Panc1 (cell line): ENCODE results near the gene TMPRSS6. TPM values are rescaled to one million over a fixed set of nuclear protein-coding genes. Genes with fewer than 3 reads are reported as not detected.

ENCODE experiments used
- ATAC-seq: fragments of 200-7000 bp; cut with Tn5 transposase; 2 replicates; pipeline ENCODE4 v1.9.1; 2020; ENCODE audit warnings: mild to moderate bottlenecking, moderate library complexity
- BruUV-seq: library from RNA; stranded (reverse); fragments of 400-500 nt; replicated peaks from 2 replicates; lab custom pipeline; 2021; lab: Mats Ljungman, UMichigan
- CTCF ChIA-PET: fragments of 300-600 bp; sonication (Branson Sonifier 250); formaldehyde crosslinking; loops from one replicate; lab custom pipeline; 2022; ENCODE audit warnings: antibody characterized with exemption; lab: Charles Lee
- POLR2A ChIA-PET: fragments of 300-600 bp; sonication (Branson Sonifier 250); formaldehyde crosslinking; loops from one replicate; lab custom pipeline; 2022; ENCODE audit warnings: antibody characterized with exemption; lab: Charles Lee
- DNase-seq: peaks from one replicate; pipeline ENCODE4 v3.0.0-alpha.2; 2010; ENCODE audit warnings: low read depth, low spot score
- H3K27ac ChIP-seq: 2 replicates; pipeline ENCODE4 v1.5.1; 2011; ENCODE audit warnings: mild to moderate bottlenecking, low read length, inconsistent platforms
- H3K27me3 ChIP-seq: fragments of 200-500 bp; sonication (Bioruptor generic); 2 replicates; pipeline ENCODE4 v1.6.0; 2014; ENCODE audit warnings: low read length, inconsistent platforms; ENCODE audit not compliant: control insufficient read depth, insufficient read depth
- H3K36me3 ChIP-seq: fragments of 200-500 bp; sonication (Bioruptor generic); 2 replicates; pipeline ENCODE4 v1.5.1; 2014; ENCODE audit warnings: inconsistent platforms, mild to moderate bottlenecking, low read length, moderate library complexity; ENCODE audit not compliant: control insufficient read depth, insufficient read depth
- H3K4me1 ChIP-seq: 2 replicates; pipeline ENCODE4 v1.5.1; 2011; ENCODE audit warnings: inconsistent platforms, mild to moderate bottlenecking, low read length, moderate library complexity; ENCODE audit not compliant: control insufficient read depth, insufficient read depth
- H3K4me3 ChIP-seq, 2 experiments: 2 replicates each; pipeline ENCODE4 v1.5.1; 2011 to 2012; ENCODE audit warnings: low read depth in 2 of 2, low read length in 2 of 2, mild to moderate bottlenecking in 2 of 2, inconsistent platforms in 1 of 2, moderate library complexity in 1 of 2
- H3K9me3 ChIP-seq: fragments of 200-500 bp; sonication (Bioruptor generic); 2 replicates; pipeline ENCODE4 v1.5.1; 2014; ENCODE audit warnings: low read depth, mild to moderate bottlenecking, inconsistent platforms, low read length, moderate library complexity; ENCODE audit not compliant: control insufficient read depth, insufficient read depth
- POLR2AphosphoS5 ChIP-seq: IDR thresholded peaks from 2 replicates; pipeline ENCODE4 v1.6.1; 2012; ENCODE audit warnings: mild to moderate bottlenecking, low read depth, low read length, moderate library complexity
- SIN3A ChIP-seq: IDR thresholded peaks from 2 replicates; pipeline ENCODE4 v1.6.1; 2012; ENCODE audit warnings: low read depth, mild to moderate bottlenecking, low read length, moderate library complexity, borderline replicate concordance; ENCODE audit not compliant: insufficient read depth
- TCF7L2 ChIP-seq: IDR thresholded peaks from 2 replicates; pipeline ENCODE4 v1.6.1; 2011; ENCODE audit warnings: mild to moderate bottlenecking, low read depth, low read length, inconsistent platforms
- in situ Hi-C: cut with HindIII; loops from 2 replicates; pipeline ENCODE4 v1.10.0; 2016; ENCODE audit warnings: low sequenced_read_pairs, low pct_unique_long_range_greater_than_20kb
- intact Hi-C: fragments of 100-400 bp; cut with micrococcal nuclease; formaldehyde crosslinking; loops from one replicate; pipeline ENCODE4 v1.10.0; 2022; ENCODE audit not compliant: unreplicated experiment
- total RNA-seq: library from RNA; stranded (reverse); gene quantifications from one replicate; pipeline ENCODE4 v1.2.1, GENCODE V29; 2021; ENCODE audit not compliant: unreplicated experiment
- TF ChIP-seq, protein P1 (sequence below), 2 experiments: IDR thresholded peaks; 2 replicates each; pipeline ENCODE4 v1.6.1; 2011 to 2012; ENCODE audit warnings: low read depth in 2 of 2, control low read depth in 1 of 2, low read length in 1 of 2, mild to moderate bottlenecking in 1 of 2, moderate library complexity in 1 of 2; ENCODE audit not compliant: insufficient read depth in 1 of 2
- TF ChIP-seq, protein P2 (sequence below): fragments of 450-650 bp; IDR thresholded peaks from 2 replicates; pipeline ENCODE4 v1.5.1; 2017; ENCODE audit warnings: mild to moderate bottlenecking

Gene TMPRSS6
- total RNA-seq, 1 experiment from 2014 or later = not detected

DNA sequence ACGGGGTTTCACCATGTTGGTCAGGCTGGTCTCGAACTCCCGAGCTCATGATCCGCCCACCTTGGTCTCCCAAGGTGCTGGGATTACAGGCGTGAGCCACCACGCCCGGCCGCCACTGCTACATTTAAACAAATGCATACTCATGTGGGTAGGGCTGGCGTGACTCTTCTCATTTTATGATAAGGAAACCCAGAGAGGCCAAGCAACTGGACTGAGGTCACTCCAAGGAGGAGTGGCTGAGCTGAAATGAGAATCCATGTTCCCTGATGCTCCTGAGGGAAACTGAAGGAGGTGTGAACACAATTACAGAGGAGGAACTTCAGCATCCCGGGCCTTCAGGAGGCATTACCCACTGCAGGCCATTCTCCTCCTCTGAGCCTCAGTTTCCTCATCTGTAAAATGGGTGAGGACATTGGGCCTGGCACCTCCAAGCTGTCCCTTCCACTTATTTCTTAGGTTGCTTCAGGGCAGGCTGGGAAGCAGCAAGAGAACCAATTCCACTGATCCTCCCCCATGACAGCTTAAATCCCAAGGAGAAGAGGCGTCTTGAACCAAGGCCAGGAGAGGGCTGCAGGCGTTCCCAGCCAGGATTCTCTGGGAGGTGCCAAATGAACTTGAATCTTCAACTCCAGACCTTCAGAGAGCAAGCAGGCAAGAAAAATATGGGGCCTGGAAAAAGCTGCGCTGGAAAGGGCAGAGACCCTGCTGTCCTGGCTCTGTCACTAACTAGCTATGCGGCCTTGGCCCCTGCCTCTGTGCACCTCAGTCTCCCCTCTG lies 93.2 kb downstream of the TMPRSS6 start:
- CTCF ChIA-PET = no interaction called here
- in situ Hi-C loops (no loop called here), intact Hi-C loops (no loop called here)
- DNase-seq (no peak), ATAC-seq (no peak)
- BruUV-seq = no TSS peak
- H3K4me1 ChIP-seq = peaks cover 7% of the 10 kb centered on the region
- no peaks in the 10 kb centered on the region for H3K27me3 ChIP-seq
- H3K27ac ChIP-seq = no peak overlapping the region
- H3K9me3 ChIP-seq = no peaks in the 10 kb centered on the region
- no peak overlapping the region for H3K4me3 ChIP-seq
- H3K36me3 ChIP-seq = no peaks in the 10 kb centered on the region
- TF ChIP-seq POLR2AphosphoS5 (no peak), TCF7L2 (no peak), SIN3A (no peak)
- TF ChIP-seq, protein P1, sequence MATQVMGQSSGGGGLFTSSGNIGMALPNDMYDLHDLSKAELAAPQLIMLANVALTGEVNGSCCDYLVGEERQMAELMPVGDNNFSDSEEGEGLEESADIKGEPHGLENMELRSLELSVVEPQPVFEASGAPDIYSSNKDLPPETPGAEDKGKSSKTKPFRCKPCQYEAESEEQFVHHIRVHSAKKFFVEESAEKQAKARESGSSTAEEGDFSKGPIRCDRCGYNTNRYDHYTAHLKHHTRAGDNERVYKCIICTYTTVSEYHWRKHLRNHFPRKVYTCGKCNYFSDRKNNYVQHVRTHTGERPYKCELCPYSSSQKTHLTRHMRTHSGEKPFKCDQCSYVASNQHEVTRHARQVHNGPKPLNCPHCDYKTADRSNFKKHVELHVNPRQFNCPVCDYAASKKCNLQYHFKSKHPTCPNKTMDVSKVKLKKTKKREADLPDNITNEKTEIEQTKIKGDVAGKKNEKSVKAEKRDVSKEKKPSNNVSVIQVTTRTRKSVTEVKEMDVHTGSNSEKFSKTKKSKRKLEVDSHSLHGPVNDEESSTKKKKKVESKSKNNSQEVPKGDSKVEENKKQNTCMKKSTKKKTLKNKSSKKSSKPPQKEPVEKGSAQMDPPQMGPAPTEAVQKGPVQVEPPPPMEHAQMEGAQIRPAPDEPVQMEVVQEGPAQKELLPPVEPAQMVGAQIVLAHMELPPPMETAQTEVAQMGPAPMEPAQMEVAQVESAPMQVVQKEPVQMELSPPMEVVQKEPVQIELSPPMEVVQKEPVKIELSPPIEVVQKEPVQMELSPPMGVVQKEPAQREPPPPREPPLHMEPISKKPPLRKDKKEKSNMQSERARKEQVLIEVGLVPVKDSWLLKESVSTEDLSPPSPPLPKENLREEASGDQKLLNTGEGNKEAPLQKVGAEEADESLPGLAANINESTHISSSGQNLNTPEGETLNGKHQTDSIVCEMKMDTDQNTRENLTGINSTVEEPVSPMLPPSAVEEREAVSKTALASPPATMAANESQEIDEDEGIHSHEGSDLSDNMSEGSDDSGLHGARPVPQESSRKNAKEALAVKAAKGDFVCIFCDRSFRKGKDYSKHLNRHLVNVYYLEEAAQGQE (IDR thresholded peaks at IDR 0.05; ENCODE audit: insufficient read depth in 1 of 2, low read depth in 2 of 2, low read length in 1 of 2) = no peak
- TF ChIP-seq, protein P2, sequence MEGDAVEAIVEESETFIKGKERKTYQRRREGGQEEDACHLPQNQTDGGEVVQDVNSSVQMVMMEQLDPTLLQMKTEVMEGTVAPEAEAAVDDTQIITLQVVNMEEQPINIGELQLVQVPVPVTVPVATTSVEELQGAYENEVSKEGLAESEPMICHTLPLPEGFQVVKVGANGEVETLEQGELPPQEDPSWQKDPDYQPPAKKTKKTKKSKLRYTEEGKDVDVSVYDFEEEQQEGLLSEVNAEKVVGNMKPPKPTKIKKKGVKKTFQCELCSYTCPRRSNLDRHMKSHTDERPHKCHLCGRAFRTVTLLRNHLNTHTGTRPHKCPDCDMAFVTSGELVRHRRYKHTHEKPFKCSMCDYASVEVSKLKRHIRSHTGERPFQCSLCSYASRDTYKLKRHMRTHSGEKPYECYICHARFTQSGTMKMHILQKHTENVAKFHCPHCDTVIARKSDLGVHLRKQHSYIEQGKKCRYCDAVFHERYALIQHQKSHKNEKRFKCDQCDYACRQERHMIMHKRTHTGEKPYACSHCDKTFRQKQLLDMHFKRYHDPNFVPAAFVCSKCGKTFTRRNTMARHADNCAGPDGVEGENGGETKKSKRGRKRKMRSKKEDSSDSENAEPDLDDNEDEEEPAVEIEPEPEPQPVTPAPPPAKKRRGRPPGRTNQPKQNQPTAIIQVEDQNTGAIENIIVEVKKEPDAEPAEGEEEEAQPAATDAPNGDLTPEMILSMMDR = no peak
- POLR2A ChIA-PET = interaction anchor here (0.6 kb wide), 1 partner anchor 185 kb away, joined by 15 read pairs; no protein-coding TSS in a partner anchor

DNA sequence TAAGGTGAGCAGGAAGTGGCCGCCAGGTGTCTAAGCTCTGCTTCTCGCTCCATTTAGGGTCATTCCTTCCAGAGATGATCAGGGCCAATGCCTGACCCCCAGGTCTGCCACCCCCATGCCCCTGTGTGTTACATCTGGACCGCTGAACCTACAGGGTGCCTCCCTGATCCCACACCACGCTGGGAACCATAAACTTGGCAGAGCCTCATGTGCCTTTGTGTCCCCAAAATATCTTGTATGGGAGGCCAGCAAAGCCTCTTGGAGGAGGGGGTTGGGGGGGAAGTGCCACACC lies 94.0 kb downstream of the TMPRSS6 start:
- DNase-seq (no peak), ATAC-seq (no peak)
- BruUV-seq = no TSS peak
- POLR2A ChIA-PET = interaction anchor here (0.6 kb wide), 1 partner anchor 186 kb away, joined by 15 read pairs; no protein-coding TSS in a partner anchor
- Histone ChIP-seq H3K4me1 (peaks cover 7% of the 10 kb centered on the region), H3K27ac (no peak overlapping the region), H3K36me3 (no peaks in the 10 kb centered on the region), H3K4me3 (no peak overlapping the region), H3K27me3 (no peaks in the 10 kb centered on the region), H3K9me3 (no peaks in the 10 kb centered on the region)
- intact Hi-C loops (no loop called here), in situ Hi-C loops (no loop called here)
- TF ChIP-seq, protein P2 = no peak
- no peak for TF ChIP-seq TCF7L2
- TF ChIP-seq, protein P1 (IDR thresholded peaks at IDR 0.05; ENCODE audit: insufficient read depth in 1 of 2, low read depth in 2 of 2, low read length in 1 of 2) = no peak
- TF ChIP-seq SIN3A = no peak
- TF ChIP-seq POLR2AphosphoS5 = no peak
- CTCF ChIA-PET = no interaction called here
